Measurements from ENCODE around the gene CRYBG3.

The CRYBG3 gene

DNA sequence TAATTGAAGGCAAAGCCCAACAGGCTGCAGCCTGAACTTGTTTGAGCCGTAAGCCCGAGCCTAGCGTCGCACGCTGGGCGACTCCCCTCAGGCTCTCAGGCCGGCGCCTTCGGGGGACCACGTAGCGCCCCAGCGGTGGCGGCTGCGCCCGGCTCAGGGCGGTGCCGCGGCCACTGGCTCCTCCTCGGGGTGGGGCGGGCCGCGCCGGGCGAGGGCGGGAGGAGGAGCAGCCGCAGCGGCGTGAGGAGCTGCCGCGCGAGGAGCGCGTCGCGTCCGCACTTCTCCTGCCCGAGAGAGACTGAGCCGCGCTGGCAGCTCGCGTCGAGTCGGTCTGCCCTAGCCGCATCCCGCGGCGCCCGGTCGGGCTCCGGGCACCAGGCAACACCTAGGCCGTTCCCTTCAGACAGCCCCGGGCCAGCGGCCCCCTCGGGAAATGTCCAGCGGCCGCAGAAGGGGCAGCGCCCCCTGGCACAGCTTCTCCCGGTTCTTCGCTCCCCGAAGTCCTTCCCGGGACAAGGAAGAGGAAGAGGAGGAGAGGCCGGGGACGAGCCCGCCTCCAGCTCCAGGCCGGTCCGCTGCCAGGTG, at the start of gene CRYBG3:
Gene CRYBG3 (plus strand): TSS at position 238 of the 585 bp plus-strand sequence. CDS start 196 bp downstream, at position 434.
- peak within 1 kb of the TSS; percentile 41 for H3K27ac ChIP-seq

DNA sequence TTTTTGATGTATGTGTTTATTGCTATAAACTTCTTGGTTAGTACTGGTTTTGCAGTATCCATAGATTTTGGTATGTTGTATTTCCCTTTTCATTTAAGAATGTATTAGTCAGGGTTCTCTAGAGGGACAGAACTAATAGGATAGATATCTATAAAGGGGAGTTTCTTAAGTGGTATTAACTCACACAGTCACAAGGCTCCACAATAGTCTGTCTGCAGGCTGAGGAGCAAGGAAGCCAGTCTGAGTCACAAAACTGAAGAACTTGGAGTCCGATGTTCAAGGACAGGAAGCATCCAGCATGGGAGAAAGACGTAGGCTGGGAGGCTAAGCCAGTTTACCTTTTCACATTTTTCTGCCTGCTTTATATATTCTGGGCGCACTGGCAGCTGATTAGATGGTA, 48.9 kb upstream of the CRYBG3 start:
- no peak overlapping the region for H3K27ac ChIP-seq
- no peak for DNase-seq (ENCODE audit: low read depth, low spot score)

More for the DNA sequence above, at the start of gene CRYBG3:
- no peak for DNase-seq (ENCODE audit: low read depth, low spot score)

DNA sequence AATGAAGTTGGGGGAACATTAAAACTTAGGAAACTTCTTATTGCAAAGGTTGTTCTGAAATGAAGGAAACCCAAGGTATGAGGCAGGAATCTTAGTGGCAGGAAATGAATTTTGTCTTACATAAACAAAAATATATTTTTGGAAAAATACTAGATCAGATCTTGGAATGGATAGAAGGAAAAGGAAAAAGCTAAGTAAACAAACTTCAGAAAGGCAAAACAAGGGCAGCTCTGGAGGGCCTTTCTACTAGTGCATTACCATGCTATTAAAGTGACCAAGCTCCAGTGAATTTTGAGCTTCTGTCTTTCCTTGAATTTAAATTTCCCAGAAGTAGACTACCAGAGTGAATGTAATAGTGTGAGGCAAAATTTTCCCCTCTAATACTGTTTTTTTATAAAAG, 43.7 kb upstream of the CRYBG3 start:
- no peak overlapping the region for H3K27ac ChIP-seq
- DNase-seq (ENCODE audit: low read depth, low spot score), result no peak

GRCh38 chr3:97793420-97794019, 28.3 kb upstream of the CRYBG3 start:
- H3K27ac ChIP-seq, result no peak overlapping the region
- no peak for DNase-seq (ENCODE audit: low read depth, low spot score)

DNA sequence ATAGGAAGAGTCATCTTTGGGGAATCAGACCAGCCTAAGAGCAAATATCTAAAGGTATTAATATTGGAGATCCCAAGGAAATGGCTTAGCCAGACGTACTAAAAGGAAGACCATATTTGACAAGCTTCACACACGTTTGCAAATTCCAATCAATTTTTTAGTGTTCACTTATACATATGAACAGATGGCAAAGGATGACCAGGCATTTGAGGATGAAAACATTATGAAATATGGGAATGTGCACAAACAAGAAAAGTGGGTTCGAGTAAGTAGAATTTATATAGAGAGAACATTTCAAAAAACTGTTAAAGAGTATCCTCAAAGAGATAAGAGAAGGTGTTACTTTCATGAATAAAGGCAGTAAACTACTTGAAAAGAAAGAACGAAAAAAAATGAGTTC, 25.9 kb upstream of the CRYBG3 start:
- no peak for DNase-seq (ENCODE audit: low read depth, low spot score)
- H3K27ac ChIP-seq, result no peak overlapping the region

GRCh38 chr3:97804471-97804870, 17.3 kb upstream of the CRYBG3 start:
- no peak for DNase-seq (ENCODE audit: low read depth, low spot score)

GRCh38 chr3:97810779-97811390, 10.9 kb upstream of the CRYBG3 start:
- no peak for DNase-seq (ENCODE audit: low read depth, low spot score)
- peak overlapping the region; percentile 65 for H3K27ac ChIP-seq

More at GRCh38 chr3:97804471-97804870, 17.3 kb upstream of the CRYBG3 start:
- no peak overlapping the region for H3K27ac ChIP-seq

- no peak for DNase-seq (ENCODE audit: low read depth, low spot score)
- no peak overlapping the region for H3K27ac ChIP-seq
Observed at GRCh38 chr3:97815149-97815917, 6.5 kb upstream of the CRYBG3 start.

DNA sequence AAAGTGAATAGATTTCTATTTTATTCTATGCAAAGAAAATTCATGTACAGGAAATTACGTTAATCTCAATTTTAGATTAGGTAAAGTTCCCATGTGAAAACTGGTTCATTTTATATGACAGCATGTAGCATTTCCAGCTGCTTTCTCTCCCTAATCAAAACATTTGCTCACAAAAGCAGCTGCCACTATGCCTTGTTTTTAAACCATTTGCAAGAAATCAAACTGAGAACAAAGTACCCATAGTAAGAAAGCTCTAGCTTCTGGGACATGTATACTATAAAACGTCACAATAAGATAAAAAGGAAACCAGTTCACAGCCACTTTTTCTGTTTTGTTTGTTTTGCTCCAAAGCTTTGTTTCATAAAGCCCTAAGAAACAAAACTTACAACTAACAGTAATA, 5.0 kb upstream of the CRYBG3 start:
- no peak for DNase-seq (ENCODE audit: low read depth, low spot score)
- H3K27ac ChIP-seq, result no peak overlapping the region

GRCh38 chr3:97817965-97818364, 3.8 kb upstream of the CRYBG3 start:
- no peak overlapping the region for H3K27ac ChIP-seq
- no peak for DNase-seq (ENCODE audit: low read depth, low spot score)

DNA sequence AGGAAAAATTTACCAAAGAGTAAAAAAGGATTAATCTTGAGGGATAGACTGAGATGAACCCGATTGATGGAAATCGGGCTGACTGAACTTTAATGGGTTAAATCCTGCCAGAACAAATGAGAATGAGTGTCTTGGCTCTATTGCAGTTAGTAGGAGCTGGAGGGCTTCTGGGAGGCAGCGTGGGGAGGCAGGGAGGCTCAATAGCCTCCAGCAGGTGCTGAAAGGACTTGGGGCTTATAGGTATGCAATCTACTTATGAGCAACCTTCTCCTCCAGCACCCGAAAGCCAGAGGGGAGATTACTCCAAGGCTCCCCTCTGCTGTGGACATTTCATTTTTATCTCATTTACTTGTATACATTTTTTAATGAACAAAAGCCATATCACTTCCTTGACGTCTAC, 1.0 kb upstream of the CRYBG3 start:
- no peak for DNase-seq (ENCODE audit: low read depth, low spot score)
- H3K27ac ChIP-seq, result no peak overlapping the region

GRCh38 chr3:97821287-97821773, 481 bp upstream of the CRYBG3 start:
- no peak for DNase-seq (ENCODE audit: low read depth, low spot score)
- peak overlapping the region; percentile 41 for H3K27ac ChIP-seq

GRCh38 chr3:97822359-97822775, 556 bp downstream of the CRYBG3 start:
- DNase-seq (ENCODE audit: low read depth, low spot score), result no peak
- peak overlapping the region; percentile 41 for H3K27ac ChIP-seq

DNA sequence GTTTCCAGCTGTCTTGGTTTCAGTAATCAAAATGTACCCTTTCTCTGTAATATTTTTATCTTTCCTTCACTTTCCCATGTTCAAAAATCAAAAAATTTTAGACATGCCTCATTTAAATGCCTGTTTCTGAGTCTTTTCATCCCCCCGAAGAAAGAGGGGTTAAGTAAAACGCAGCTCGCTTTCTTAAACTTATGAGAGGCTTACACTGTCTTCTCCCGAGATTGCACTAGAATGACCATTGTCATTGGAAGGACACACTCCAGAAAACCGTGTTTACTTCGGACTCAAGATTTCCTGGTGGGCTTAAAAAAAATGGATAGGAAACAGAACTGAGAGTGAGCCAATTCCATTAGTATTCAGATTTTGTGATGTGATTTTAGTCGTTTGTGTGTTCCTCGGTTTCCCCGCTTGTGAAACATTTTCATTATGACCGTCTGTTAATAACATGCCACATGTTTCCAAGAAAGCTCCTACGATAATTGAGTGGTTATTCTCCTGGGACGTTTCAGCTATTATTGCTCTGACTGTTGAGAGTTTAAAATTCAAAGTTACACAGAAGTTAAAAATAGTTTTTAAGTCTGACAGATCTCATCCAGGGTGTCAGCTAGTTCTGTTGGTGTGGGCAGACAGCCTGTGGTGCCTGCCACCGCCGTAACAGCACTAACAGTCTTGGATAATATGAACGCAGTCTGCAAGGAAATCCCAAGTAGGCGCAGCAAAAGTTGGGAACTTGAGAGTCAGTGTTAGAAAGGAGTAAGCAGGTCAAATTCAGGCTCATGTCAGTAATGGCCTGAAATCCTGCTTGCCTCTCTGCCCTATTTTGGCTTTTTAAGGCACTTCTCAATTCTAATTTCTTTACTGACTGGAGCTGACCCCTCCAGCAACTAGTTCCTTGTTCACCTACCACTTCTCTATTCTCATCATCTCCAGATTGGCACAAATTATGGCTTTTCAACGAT, 1.5 kb downstream of the CRYBG3 start:
- no peak overlapping the region for H3K27ac ChIP-seq
- no peak for DNase-seq (ENCODE audit: low read depth, low spot score)

DNA sequence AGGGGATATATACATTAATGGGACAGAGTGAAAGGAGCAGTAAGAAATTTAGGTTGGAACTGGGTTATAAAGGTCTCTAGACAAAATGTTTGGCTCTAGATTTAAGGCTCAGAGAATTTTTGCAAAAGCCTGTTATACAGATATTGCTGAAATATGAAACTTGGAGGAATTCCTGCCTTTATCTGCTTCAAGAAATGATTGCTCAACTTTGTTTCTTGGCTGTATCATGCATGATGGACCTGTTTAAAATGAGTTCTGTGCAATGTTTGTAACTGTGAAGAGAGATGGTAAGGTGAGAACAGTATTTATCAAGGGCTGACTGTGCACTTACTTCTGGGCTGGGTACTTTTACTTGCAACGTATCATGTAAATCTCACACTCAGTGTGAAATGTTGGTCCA, 3.3 kb downstream of the CRYBG3 start:
- DNase-seq (ENCODE audit: low read depth, low spot score), result no peak
- no peak overlapping the region for H3K27ac ChIP-seq

- DNase-seq (ENCODE audit: low read depth, low spot score), result no peak
- no peak overlapping the region for H3K27ac ChIP-seq
Observed at GRCh38 chr3:97827741-97828471, 6.1 kb downstream of the CRYBG3 start.

- DNase-seq (ENCODE audit: low read depth, low spot score), result no peak
- H3K27ac ChIP-seq, result no peak overlapping the region
Observed at GRCh38 chr3:97829198-97829597, 7.4 kb downstream of the CRYBG3 start.

GRCh38 chr3:97830638-97831037, 8.8 kb downstream of the CRYBG3 start:
- DNase-seq (ENCODE audit: low read depth, low spot score), result no peak
- H3K27ac ChIP-seq, result no peak overlapping the region

DNA sequence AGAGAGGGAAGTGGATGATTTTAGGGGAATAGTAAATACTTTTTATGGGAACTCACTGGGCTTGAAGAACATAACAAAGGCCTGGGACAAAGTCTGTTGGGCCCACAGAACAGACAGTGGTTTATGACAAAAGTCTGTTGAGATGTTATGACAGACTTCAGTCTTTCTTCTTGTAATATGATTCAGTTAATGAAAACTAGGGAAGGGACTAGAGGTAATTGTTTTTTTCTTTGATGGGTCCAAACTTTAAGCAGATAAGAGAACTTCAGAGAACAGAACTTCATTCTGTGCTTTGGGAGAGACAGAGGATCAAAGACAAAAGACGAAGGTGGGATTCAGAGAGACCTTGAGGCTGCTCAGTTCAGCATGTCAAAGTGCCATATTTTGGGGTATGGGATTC, 9.3 kb downstream of the CRYBG3 start:
- DNase-seq (ENCODE audit: low read depth, low spot score), result no peak
- H3K27ac ChIP-seq, result no peak overlapping the region

All from epithelial cell of prostate (primary cell).